NOMO-1 treated with dmso at 0.1 percent for 144 hours (cell line): ENCODE measurements around the gene WBP2.
A peak's percentile ranks its signal among the peaks of the same experiment; 100 is the strongest.
"Not testable (repeated sequence)": the region's sequence is repeated elsewhere in the genome, so short reads cannot be mapped to it uniquely, and the experiment has no call there.

Experiments
- DNase-seq: peaks from one replicate; lab custom pipeline; 2025; ENCODE audit not compliant: unreplicated experiment; lab: John Stamatoyannopoulos, UW

WBP2 gene

DNA sequence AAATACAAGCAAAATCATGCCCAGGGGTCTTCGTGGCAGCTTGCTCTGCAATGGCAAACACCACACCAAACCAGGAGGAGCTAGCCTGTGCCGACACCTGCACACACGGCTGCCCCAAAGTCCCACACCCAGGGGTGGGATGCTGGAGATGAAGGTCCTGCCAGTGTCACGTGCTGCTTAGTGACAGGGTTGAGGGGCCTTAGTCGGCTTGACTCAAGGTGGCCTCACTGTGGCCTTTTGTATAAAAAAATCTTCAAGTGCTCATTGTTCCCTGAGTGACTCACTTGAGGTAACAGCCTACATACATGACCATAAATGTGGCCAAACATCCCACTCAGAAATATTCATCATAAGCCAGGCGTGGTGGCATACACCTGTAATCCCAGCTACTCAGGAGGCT lies 34.3 kb upstream of the WBP2 start:
- no peak for DNase-seq

DNA sequence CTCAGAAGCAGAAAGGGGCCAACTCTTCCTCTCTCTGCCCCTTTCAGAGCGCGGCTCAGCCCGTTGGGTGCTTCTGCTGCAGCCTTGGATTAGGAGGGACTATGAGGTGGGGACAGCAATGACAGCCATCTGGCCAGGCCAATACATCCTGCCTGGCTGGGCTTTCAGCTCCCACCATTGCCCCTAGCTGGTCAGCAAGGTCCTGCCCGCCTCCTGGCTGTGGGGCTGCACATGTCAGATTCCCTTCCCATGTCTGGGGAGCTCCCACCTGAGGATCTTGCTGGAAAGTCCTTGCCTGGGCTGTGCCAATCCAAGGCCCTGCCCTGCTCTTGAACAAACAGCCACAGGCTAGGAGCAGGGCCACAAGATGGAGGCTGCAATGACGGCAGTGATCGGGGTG lies 33.3 kb upstream of the WBP2 start:
- no peak for DNase-seq

DNA sequence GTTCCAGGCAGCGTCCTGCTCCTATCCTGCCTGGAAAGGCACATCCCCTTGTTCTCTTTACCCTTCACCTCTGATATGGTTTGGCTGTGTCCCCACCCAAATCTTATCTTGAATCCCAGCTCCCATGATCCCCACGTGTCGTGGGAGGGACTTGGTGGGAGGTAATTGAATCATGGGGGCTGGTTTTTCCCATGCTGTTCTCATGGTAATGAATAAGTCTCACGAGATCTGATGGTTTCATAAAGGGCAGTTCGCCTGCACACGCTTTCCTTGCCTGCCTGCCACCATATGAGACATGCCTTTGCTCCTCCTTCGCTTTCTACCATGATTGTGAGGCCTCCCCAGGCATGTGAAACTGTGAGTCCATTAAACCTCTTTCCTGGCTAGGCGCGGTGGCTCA lies 30.7 kb upstream of the WBP2 start:
- not testable (repeated sequence) for DNase-seq

DNA sequence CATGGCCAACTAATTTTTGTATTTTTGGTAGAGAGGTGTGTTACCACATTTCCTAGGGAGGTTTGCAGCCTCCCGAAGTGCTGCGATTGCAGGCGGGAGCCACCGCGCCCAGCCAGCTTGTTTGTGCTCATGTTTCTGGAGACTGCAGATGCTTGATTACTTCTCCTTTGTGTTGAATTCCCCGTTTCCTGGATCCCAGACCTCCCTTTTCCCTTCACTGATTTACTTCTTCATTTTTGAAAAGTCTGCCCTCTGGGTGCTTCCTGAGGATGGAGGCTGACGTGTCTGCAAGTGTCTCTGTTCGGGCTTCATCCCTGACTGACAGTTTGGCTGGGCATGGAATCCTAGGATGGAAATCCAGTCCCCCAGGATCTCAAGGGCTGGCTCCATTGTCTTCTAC lies 30.3 kb upstream of the WBP2 start:
- DNase-seq = no peak

DNA sequence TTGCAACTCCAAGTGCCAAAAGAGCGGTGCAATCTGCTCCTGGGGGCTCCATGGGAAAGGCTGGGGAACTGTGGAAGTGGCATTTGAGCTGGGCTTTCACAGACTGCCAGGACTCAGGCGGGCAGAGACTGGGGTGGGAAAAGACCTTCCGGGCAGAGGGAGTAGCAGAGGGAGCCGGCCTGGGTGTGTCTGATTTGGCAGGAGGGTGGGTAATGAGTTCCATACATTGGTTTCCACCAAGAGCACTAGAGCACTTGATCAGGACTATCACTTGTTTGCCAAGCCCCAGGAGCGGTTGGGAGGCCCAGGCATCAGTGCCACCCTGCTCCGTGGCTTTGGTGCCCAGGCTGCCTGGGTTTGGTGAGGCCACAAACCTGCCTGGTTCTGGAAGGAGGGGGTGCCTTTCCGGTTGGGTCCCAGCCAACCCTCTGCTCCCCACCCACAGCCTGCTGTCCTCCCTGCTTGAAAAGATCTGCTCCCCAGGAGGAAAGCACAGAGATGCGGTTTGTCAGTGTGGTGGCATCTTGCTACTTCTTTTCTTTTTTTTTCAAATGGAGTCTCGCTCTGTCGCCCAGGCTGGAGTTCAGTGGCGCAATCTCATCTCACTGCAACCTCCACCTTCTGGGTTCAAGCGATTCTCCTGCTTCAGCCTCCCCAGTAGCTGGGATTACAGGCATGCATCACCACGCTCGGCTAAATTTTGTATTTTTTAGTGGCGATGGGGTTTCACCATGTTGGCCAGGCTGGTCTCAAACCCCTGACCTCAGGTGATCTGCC lies 26.7 kb upstream of the WBP2 start:
- no peak for DNase-seq

DNA sequence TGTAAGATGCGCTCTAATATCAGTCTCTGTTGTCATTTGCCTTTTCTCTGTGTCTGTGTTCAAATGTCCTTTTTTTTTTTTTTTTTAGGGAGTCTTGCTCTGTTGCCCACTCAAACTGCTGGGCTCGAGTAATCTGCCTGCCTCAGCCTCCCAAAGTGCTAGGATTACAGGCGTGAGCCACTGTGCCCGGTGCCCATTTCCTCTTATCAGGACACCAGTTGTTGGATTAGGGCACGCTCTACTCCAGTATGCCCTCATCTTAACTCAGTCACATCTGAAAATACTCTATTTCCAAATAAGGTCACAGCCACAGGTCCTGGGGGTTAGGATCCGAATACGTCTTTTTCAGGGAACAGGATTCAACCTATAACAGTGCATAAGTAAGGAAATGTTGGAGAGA lies 25.1 kb upstream of the WBP2 start:
- no peak for DNase-seq

DNA sequence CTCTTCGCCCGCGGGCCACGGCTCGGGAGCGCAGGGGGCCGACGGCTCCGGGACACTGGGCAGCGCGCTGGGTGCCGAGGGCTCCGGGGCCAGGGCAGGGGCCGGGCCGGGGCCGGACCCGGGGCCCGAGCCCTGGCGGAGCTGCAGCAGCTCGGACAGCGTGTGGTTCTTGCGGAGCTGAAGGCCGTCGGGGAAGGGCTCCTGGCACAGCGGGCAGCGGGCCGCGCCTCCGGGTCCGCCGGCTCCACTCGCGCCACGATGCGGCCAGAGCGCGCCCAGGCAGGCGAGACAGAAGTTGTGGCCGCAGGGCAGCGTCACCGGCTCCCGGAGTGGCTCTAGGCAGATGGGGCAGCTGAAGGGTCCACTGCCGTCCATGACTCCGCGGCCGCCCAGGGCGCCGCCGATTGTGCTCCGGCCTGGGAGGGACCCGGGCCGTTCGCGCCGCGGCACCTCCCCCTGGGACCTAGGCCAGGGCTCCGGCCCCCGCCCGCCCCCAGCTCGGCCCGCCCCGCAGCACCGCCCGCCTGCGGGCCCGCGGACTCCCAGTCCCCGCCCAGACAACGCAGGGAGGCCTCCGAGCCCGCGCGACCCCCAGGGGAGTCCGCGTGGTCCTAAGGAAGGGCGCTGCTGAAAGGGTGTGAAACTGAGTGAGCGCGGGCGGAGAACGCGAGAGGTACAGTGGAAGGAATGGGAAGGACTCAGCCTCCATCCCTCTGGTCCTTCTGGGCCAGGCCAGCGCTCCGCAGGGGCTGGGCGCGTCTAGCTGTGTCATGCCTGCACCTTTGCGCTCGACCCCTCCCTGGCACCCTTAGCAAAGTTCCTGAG lies 23.3 kb upstream of the WBP2 start, which contains the start of gene TRIM47:
Gene TRIM47, minus strand, starts transcription at position 408 of the 825 bp plus-strand sequence. Its CDS starts 33 bp downstream, at position 375.
- no peak for DNase-seq

DNA sequence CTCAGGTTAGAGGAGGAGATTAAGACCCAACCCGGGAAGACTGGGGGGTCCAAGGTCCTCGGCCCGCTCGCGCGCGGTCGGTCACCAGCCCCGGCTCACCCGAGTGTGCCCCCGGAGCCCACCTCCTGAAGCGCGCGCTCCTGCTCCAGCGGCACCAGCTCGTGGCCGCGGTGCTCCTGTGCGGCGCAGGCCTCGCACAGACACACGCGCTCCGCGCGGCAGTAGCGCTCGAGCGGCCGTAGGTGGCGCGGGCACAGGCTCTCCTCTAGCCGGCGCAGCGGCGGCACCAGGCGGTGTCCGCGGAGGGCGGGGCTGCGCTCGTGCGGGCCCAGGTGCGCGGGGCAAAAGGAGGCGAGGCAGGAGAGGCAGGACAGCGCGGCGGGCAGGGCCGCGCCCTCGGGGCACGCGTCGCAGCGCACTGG lies 22.6 kb upstream of the WBP2 start:
- DNase-seq = peak; percentile 61

DNA sequence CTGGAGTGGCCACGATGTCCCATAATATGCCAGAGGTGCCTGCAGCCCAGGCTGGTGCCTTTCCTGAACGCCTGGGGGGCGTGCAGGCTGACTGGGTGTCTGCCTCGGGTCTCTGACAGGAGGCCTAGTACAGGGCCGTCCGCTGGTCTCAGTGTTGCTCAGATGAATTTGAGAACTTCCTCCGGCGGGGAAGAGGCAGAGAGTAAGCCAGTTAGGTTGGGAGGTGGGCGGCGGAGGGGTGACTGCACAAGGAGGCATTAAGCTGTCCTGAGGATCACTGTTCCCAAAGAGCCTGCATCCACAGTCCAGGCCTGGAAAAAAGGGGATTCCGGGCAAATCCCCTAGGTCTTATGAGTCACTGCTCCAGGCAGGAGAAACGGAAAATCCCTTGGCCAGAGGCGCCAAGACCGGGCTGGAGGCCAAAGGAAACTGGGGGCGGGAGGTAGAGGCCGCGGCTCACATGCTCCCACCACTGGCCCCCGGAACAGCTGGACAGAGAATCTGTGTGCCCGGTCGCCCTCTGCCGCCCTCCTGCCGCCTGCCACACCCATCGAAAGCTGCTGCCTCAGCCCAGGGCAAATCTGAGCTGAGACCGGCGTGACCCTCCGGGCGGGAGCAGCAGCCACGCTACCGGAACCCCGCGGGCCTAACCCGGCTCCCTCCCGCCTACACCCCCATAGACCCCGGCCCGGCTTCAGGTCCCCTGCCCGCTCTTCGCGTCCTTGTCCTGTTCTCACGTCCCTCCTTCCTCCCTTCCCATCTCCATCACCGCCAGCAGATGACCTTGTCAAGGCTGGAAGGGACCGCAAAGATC lies 22.0 kb upstream of the WBP2 start:
- DNase-seq = no peak

DNA sequence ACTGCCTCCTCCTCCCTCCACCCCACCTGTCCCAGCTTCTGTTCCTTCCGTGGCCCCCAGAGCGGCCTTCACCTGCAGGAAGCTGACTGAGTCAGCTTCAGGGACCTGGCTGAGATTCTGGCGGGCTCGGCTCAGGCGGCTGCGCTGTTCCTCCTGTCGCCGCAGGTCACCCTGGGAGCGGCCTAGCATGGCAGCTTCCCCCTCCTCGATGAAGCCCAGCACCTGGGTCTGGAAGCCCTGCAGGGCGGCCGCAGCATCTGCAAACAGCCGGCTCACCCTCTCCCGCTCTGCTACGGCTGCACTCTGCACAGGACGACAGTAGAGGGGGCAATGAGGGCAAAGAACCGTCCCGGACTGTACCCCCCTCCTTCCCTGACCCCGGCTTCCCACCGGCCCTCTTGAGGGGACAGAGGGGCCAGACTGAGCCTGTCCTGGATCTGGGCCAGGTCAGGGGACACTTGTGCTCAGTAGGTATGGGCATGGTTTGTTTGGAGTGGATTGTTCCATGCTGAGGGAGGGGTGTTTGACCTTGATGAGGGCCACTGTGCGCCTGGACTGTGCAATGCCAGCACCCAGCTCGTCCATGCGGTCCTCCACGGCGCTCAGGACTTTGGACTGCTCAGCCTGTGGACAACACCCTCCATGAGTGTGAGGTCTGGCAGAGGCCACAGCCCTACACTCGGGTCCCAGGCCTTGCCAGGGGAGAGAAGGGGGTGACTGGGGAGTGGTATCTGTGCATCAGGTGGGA lies 21.2 kb upstream of the WBP2 start:
- DNase-seq = no peak

DNA sequence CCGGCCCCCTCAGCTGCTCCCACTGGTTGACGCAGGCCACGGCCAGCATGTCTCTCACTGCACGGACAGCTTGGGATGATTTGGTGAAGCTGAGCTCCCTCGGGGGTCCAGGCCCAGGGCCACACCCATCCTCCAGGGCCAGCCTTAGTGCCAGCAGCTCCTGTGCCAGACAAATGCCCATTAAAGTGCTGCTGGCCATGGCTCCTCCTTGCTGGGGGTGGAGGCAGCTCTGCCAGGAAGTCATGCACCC lies 20.7 kb upstream of the WBP2 start:
- DNase-seq = no peak

DNA sequence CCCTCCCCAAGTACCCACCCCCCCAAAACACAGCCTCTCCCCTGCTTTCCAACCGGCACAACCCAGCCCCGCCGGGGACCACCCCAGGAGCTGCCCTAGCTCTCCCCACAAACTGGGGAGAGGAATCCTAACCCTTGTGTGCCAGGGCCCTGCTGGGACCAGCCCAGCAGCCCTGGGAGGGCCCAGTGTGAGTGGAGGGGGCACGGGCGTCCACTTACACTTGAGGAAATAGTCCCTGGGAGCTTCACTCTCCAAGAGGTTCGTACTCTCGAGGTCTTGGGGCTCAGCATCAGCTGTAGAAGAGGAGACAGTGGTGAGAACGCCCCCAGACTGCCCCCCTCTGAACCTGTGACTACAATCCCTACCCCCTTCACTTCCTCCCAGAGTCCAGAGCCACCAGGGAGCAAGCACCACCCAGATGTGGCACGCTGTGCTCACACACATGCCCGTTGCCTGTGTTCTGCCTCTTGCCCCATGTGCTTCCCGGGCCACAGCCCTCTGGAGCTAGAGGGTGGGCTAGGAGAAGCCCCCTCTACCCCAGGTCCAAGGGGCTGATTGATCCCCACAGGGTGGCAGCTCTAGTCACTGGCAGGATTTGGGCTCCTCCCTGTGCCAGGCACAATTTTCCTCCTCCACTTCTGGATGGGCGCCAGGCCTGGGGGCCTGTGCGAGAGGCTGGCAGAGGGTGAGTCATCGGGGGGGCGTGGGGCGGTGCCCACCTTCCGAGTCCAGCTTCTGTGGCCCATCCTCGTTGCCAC lies 20.2 kb upstream of the WBP2 start:
- no peak for DNase-seq

DNA sequence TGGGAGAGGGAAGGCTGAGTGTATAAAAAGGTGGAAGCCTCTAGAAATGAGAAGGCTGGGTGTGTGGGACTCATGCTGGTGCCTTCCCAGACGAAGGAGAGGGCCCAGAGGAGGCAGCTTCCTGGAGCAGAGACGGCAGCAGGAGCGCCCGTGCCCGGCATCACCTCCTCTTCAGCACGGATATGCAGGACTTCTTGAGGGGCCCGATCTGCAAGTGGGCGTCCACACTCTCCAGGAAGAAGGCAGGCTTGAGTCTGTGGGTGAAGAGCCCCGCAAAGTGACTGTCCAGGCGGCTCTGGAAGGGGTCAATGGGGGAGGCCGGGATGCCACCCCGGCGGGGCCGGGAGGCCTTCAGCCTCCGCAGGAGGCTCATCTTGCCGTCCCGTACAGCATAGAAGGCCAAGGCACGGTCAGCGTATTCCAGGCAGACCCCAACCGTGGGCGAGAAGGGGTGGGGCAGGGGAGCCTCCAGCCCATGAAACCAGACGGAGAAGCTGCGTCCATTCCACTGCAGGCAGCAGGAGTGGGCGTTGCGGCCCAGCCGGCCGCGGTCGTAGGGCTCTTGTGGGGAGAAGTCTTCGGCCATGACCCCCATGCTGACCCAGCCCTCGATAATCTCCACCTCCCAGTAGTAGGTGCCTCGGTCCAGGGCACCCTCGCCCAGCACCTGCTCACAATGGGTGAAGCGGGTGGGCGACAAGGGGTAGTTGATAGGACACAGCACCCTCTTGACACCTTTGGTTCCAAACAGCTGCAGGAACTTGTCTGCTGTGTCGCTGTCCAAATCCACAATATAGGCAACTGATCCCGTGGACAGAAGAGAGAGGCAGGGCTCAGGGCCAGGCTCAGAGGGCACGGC lies 19.4 kb upstream of the WBP2 start:
- DNase-seq = no peak

DNA sequence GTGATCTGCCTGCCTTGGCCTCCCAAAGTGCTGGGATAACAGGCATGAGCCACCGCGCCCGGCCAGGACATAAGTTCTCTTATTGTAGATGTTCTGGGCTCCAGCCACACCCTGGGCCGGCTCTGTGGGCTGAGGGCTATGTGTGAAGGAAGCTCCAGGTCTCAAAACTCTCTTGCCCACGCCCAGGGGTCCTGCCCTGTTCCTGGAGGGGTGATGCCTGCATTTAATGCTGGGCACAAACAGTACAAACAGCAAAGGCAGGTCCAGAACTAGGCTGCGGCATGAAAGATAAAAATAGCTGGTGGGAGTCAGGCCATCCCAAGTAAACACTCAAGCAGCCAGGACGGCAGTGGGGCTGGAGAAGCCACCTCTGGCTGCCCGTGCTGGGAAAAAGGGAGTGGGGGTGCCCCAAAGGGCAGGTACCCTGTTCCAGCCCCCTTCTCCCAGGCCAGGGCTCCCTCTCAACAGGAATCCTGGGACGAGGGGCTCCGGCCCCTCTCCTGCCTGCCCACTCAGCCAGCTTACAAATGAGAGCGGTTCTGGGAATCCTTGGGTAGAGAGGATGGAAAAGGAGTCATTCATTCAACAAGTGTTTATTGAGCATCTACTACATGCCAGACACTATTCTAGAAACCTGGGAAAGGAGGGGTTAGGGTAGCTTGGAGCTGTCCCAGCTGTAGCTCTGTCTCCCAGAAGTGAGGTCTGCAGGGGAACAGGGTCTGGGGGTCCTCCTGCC lies 18.6 kb upstream of the WBP2 start:
- no peak for DNase-seq

DNA sequence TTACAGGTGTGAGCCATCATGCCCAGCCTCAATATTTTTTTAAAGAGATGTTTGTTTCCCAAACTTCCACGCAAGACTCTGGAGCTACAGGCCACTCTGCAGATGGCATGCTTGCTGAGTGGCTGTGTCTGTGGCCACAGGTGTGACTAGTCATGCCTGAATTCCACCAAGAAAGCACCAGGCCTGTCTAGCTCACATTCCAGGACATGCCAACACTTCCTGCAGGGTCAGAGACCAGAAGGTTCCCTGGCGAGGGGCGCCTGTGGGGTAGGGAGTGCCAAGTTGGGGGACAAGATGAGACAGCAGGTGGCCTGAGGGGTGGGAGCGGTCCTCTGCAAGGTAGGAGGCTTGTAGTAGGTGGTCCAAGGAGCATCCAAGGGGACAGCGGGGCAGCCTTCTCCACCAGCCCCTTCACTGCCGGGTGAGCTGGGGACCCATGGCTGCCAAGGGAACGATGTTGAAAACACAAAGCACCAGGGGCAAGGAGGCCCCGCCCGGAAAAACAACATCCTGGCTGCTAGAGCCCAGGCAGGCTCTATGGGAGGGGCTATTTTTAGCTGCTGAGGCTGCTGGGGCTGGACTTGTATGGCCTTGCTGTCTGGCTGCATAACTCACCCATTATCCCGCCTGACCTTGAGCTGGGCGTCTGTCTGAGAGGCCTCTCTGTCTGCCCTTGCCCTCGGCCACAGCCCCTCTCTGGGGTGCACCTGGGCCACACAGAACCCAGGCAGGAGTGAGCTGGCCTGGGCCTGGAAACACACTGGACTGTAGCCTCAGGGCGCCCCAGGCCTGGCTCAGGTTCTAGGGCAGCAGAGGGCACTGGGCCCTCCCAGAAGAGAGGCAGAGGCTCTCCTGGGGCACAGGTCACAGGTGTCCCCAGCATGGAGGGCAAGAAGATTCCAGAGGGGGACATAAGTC lies 17.6 kb upstream of the WBP2 start:
- DNase-seq = no peak

DNA sequence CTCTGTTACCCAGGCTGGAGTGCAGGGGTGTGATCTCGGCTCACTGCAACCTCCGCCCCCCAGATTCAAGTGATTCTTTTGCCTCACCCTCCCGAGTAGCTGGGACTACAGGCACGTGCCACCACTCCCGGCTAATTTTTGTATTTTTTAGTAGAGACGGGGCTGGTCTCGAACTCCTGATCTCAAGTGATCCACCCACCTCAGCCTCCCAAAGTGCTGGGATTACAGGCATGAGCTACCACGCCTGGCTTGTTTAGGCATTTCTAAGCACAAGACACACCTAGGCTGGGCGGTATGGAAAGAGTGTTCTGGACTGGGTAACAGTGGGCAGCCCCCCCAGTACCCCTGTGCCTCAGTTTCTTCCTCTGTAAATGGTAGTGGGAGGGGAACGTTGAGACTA lies 15.1 kb upstream of the WBP2 start:
- not testable (repeated sequence) for DNase-seq

DNA sequence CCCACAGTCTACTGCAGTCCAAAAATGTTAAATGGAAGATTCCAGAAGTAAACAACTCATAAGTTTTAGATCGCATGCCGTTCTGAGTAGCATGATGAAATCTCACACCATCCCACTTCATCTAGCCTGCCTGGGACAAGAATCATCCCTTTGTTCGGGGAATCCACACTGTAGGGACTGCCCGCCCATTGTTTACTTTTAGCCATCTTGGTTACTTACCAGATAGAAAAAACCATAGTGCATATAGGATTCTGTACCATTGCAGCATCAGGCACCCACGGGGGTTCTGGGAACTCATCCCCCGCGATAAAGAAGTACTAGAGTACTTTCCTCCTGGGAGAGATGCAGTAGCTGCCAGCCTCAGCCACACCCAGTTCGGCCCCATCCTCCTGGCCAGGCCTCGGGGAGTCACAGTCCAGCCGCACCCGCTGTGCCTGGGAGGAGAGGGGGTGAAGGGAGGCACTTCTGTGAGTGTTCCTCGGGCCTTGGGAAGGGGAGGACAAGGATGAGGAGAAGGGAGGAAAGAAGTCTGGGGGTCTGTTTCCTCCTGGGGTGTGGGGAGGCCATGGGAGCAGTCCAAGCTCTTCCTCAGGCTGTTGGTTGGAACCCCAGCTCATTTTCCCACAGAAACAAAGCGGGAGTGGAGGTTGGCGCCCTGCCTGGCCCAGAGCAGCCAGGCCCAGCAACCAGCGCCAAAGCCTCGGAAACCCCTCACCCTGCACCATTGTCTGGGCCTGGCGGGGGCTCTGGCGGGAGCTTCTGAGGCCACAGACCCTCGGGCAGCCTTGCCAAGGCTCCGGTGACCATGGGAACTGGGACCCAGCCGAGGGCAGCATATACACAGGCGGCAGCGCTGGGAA lies 14.4 kb upstream of the WBP2 start:
- DNase-seq = no peak
